GM19395 (cell line): ENCODE results near the gene MAN2B2.

ENCODE experiments used
- ATAC-seq: cut with Tn5 transposase; IDR thresholded peaks from one replicate; pipeline ENCODE4 v1.9.1; 2021; ENCODE audit warnings: mild to moderate bottlenecking, moderate library complexity; ENCODE audit not compliant: unreplicated experiment

MAN2B2 gene

DNA sequence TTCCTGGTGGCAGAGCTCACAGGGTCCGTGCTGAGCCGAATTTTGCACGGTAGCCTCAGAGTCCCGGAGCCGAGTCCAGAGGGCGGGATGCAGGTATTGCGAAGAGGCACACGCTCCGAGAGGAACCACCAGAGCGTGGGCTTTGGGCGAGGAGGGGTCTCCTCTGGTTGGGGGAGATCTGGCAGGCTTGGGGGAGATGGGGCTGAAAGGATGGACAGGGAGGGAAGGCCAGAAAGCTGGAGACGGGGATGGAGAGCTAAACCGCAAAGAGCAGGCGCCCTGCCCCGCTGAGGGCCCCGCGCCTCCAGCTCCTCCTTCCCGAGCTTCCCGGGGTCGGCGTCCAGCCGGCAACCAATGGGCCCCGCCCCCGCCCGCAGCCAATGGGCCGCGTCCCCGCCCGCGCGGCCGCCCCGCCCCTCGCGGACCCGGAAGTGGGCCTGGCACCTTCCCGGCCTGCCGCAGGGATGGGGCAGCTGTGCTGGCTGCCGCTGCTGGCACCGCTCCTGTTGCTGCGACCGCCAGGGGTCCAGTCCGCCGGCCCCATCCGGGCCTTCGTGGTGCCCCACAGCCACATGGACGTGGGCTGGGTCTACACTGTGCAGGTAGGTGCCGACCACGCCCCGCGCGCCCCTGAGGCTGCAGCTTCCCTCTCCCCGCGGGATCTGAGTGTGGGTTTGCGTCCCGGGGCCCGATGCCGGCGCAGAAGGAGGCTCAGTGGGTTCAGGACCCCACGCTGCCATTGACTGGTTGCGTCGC is at the start of gene MAN2B2:
TSS of gene MAN2B2 (plus strand) at position 443 of the 756 bp plus-strand sequence. CDS start at position 465, 22 bp downstream.
- peak; percentile 92 for ATAC-seq

DNA sequence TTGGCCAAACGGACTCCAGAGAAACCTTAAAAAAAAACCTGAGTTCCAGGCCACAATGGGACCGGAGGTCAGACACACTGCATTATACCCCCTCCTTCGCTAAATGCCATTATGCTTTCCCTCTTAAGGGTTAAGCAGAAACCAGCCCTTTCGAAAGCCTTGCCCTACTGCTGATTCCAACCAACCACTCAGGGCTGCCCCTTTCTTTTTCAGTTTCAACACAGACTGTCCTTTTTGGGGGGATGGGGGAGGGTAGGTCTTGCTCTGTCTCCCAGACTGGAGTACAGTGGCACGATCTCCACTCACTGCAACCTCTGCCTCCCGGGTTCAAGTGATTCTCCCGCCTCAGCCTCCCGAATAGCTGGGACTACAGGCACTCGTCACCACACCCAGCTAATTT is 49.5 kb upstream of the MAN2B2 start:
- ATAC-seq: no peak

DNA sequence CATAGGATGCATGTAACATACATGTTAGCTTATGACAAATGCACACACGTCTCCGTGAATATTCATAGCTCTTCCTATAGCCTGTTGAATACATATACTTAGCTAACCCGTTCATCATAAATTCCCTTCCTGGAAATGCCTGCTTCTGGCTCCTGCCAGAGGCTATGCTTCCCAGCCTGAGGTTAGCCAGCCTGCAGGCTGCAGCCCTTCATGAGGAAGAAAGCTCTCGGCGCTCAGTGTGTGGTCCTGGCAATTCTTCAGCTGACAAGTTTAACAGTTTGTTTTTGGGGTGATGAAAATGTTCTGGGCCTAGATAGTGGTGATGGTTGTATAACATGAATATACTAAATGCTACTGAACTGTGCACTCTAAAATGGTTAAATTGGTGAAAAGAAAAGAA is 48.8 kb upstream of the MAN2B2 start:
- ATAC-seq: no peak

DNA sequence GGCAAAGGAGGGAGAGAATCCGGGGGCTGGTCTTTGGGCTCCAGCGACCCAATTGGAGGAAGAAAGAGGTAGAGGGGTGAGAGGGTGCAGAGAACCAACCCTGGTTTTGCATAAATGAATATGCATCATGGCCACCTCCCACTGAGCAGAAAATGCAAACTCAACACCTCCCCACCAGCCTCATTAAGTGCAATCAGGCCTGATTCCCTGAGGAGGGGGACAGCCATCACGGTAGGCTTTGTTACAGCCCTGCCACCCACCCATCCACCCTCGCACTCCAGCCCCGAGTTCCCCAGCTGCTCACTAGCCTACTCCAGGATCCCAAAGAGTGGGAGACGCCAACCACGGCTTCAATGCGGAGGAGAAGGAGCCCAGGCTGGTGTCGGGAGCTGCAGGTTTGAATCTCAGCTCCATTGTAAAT is 48.3 kb upstream of the MAN2B2 start:
- no peak for ATAC-seq

DNA sequence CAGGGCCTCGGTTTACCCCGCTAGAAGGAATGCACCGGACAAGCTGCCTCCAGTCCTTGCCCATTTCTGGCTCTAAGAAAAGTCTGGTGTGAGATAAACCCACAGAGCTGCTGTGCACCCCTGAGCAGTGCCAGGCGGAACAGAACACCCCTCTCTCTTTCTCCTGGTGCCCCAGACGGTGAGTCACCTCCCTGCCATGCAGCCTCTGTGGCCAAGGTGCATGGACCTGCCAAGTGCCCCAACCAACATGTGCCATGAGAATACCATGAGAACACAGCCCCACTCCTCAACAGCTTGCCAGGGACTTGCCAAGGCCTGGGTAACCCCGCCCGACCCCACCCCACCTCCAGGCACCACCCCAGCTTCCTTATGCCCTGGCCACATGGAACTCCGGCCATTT is 47.7 kb upstream of the MAN2B2 start:
- ATAC-seq: no peak

DNA sequence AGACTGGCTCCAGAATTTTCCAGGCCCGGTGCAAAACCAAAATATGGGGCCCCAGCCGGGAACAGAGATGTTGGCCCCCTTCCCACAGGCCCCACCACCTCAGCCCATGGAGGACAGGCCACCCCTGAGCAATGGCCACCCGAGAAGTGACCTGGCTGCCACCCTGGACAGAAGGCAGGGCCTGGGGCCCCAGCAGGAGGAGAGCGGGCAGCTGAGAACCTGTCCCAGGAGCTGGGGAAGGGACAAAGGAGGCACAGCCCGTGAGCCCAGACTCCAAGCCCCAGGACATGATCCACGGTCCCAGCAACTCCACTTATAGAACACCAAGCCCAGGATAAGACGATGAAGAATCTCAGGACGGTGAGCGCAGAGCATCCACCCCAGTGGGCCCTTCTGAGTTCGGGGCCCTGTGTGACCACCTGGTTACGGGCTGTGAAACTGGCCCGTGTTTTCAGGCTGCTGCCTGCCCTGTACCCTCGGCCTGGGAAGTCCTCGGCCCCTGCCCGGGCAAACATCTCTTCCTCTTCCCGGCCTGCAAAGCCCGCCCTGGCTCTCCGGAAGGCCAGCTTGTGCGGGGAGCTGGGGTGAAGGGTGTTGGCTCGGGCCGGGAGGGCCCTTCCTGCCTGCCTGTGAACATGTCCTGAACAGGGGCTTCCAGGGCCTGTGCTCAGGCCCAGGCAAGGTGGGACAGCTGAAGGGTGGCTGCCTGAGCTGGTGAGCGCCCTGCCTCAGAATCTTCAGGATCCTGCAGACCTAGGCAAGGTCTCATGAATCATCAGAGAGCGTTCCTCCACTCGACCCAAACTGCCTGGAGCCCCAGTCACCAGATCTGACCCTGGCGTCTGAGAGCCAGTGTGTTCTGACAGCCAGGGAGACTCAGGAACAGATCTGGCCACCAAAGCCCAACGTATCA is 47.0 kb upstream of the MAN2B2 start:
- ATAC-seq: no peak

DNA sequence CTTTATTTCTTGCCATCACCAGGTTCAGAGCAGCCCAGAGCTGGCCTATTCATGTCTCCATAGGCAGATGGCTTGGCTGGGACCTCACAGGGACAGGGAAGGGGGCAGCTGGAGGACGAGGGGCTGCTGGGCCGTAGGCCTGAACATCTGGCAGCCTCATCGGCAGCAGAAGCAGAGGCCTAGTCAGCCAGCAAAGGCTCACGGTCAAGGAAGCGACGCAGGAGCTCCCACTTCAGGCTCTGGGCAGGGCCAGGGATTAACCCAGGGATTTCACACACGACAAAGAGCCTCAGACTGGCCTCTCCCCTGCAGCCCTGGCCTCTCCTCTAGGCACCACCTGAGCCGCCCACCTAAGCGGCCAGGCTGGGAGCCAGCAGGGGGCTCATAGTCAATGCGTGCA is 46.0 kb upstream of the MAN2B2 start:
- ATAC-seq: no peak

DNA sequence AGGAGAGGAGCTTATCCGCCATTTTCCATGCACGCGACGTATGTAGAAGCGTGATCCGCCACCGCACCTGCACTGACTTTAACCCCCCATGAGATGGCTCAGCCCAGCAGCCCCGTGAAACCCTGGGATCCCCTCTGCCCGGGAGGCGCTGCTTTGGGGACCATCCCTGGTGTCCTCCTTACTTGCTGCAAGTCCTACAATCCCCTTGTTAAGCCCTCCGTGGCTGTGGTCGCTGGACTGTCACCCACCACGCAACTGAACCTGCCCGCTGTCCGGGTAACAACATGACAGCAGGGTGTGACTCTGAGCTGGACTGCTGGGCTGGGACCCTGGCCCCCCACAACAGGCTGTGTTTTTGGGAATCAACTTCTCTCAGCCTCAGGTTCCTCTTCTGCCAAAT is 44.7 kb upstream of the MAN2B2 start:
- no peak for ATAC-seq

DNA sequence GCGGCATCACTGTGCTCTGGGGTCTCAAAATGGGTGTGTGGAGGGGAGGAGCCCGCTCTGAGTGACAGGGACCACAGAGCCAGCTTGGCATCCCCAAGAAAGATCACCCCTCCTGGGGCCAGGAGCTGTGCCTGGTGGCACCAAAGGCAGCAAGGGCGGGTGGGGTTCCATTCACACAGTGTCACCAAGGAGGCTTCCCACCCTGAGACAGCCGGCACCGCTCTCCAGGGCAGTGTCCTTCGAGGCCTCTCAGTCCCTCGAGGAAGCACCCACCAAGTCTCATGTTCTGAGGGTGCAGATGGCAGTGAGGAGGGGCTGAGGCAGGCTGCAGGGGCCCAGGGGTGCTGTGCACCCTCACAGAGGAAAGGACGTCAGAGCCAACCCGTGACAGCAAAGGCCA is 44.0 kb upstream of the MAN2B2 start:
- ATAC-seq: no peak

DNA sequence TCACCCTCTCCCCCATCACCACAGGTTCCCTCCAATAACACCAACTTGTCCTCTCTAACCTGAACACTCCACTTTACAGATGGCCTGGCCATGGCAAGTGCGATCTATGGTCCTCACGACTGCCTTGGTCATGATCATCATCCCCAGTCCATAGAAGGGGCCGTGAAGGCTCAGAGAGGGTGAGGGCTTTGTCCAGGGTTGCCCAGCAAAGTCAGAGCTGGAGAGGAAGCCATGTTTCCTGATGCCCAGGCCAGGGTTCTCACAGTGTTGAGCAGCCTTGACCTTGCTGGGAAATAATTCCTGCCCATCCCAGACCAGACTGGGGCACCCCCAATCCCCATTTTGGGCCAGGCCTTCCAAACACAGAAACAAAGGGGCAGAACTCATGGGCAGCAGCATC is 42.9 kb upstream of the MAN2B2 start:
- ATAC-seq: no peak

DNA sequence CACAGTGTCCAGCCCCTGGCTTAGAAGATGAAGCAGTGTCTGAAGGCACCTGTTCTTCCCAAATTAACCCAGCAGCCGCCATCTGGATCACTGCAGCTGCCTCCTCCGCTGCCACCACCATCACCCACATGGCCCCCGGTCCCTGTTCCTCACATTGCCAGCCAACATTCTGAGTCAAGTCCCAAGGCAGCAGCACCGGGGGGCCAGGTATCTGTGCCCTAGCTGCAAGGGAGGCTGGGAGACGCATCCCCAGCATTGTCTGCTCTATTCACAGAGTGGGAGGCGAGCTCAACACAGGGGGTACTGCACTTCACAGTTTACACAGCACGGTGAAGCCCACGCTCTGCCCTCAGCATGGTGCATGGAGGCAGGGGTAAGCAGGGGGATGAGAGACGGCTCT is 42.3 kb upstream of the MAN2B2 start:
- no peak for ATAC-seq

DNA sequence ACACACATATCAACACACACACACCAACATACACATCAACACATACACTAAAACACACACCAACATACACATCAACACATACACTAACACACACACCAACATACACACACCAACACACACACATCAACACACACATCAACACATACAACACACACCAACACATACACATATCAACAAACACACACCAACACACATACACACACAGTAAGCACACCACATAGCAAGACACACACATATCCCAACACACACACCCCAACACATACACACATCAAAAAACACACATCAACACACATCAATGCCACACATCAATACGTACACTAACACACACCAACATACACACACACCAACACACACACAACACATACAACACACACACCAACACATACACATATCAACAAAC is 40.9 kb upstream of the MAN2B2 start:
- ATAC-seq: no peak

DNA sequence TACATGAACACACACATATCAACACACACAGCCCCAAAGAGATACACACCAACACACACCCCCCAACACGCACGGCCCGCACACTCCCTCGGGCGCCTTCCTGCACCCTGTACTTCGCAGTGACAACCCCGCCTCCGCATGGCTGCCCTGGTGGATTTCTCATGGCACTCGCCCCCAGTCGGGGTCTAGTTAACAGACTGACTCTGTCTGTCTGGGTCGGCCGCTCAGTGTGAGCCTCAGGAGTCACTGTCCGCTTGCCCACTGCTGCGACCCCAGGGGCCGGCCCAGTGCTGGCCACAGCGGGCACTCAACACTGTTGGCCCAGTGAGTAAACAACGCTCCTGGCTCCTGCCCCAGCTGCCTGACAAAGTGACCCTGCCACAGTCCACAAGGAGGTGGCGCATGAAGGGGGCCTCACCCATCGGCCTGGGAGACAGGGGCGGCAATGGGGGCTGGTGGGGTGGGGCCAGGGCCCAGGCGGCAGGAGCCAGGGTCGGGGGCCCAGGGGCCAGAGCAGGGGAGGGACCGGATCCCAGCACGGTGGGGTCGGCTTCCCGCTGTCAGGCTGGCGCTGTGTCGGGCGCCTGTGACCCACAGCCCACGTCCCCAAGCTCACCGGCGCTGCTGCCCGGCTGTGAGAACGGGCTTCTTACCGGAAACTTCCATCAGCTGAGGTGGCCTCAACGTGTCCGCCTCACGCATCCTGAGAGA is 40.2 kb upstream of the MAN2B2 start:
- ATAC-seq: no peak

DNA sequence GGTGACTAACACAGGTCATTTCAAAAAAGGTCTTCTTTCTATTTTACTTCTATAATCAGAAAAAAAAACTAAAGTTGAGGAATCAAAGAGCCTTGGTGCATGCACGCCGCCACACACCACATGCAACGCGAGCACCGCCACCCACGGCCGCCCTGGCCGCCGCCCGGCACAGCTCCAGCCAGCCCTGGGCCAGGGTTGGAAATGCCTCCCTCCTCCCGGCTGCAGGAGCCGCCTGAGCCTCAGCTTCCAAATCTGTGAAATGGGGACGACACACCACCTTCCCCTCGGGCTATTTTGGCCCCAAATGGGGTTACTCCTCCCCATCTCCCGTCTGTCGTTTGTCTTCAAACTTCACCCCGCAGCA is 39.7 kb upstream of the MAN2B2 start:
- no peak for ATAC-seq

DNA sequence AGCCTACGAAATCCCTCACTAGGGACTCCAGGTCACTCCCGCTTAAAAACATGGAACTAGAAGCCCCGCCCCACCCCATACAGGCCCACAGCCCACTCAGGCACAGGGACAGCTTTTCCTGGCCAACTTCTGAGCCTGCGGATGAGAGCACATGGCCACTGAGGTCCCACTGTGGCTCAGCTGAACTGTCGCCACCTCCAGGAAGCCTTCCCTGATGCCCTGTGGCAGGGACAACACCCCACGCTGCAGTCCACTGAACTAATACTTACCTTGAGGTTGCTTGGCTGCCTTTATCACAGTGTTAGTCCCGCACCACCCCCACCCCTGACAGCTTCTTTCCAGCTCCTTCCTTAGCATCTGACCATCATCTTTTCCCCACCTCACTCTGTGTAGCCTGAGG is 39.3 kb upstream of the MAN2B2 start:
- ATAC-seq: no peak

DNA sequence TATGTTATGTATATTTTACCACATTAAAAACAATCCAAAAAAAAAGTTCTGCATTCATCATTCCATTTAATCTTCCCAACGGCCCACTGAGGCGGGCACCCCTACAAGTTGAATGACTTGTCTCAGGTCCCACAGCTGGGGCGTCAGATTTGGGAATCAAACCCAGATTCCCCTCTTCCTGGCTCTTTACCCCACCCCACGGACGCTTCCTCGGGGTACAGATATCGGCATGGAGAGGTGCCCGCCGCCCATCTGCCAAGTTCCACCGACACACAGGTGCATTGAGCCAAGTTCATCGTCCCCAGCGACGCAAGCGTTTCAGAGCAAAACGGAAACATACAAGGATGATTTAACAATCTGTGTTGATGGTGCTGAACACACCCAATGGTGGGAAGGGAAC is 36.9 kb upstream of the MAN2B2 start:
- ATAC-seq: no peak

DNA sequence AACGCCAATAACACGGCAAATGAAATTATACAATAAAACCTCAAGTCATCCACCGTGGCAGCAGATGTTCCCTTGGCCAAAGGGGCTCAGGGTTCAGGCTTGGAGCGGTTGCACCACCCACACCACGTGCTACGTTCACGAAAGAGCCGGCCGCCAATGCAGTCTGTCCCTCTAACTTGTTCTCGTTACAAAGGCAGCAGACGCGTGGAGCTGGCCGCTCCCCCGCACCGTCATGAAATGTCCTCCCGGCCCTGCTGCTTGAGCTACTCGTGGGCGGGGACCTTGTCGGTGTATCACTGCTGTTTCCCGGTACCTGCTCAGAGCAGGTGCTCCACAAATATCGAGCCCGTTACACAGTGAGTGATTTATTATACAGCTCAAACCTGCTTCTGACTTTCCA is 36.4 kb upstream of the MAN2B2 start:
- no peak for ATAC-seq

DNA sequence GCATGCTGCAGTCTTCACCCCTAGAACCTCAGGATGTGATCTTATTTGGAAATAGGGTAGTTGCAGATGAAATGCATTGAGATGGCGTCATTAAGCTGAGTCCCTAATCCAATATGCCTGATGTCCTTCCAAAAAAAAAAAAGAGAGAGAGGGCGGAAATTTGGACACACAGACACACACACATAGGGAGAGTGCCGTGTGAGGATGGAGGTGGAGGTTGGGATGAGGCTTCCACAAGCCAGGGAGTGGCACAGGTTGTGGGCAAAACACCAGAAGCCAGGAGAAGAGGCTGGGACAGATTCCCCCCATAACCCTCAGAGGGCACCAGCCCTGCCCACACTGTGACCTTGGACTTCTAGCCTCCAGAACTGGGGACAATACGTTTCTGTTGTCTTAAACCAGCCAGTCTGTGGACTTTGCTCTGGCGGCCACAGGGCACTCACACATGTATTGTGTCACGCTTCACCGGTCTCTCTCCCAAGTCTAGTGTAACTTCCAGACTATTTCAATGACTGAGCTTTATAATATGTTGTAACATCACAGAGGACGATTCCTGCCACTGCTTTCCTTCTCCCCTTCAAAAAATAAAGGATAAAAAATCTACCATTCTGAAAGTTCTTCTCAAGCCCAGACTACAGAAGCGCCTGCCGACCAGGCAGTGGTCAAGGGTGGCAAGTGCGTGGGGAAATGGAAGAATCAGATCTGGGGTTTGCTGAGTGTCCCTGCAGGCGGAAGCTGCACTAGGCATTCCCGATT is 35.8 kb upstream of the MAN2B2 start:
- ATAC-seq: no peak

DNA sequence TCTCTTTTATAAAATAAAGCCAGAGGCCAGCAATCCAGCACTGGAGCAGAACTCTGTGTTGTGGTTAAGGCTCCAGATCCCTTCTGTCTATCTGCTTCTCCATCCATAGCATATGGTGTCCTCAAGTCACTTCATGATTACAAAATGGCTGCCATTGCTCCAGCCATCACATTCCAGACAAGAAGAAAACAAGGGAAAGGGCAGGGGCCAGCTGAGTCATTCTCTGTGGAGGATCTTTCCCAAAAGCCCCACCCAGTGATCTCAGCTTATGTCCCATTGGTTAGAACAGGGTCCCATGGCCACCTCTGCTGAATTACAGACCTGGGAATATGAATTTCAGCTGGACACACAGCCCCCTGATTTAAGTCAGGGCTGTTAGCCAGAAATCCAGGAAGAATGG is 34.1 kb upstream of the MAN2B2 start:
- ATAC-seq: no peak

DNA sequence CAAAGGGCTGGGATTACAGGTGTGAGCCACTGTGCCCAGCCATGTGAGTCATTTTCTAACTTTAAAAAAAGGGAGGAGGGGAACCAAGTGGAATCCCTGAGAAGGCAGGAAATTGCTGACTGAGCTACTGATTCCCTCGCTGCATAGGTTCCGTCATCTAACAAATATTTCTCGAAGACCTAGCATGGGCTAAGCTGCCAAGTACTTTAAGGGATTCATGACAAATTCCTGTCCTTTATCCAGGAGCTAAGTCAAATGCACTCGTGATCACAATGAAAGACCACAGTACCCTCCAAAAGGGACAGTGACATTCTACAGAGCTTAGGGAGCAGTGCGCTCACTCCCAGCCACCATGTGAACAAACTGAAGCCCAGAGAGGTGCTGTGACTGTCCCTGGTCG is 33.2 kb upstream of the MAN2B2 start:
- no peak for ATAC-seq

DNA sequence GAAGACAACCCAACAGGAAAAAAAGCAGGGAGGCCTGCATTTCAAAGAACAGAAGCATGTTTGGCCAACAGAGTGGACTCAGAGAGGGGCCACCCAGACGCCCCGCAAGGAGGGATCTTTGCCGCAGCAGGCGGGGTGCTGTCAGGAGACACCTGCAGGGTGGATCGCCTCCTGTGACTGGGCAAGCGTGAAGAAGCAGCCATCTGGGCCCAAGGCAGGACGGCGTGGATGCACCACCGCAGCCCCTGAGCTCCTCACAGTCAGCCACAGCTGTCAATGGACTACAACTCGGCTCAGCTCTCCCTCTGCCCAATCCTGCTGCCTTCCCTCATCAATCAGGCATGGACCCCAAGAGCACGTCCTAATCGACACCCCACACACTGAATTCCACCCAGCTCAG is 32.0 kb upstream of the MAN2B2 start:
- ATAC-seq: no peak
